Measurements from ENCODE around the gene DIRAS1.

- TF ChIP-seq EP300 (IDR thresholded peaks at IDR 0.05) (no peak), CTCF (IDR thresholded peaks at IDR 0.05) (no peak)
These were observed 29.8 kb upstream of the DIRAS1 start for GRCh38 chr19:2750808-2751437.
